Stimulated activated CD8-positive, alpha-beta memory T cell treated with anti-CD3 and anti-CD28 coated beads, Interleukin-4, amount 100 ng/mL, for 4 hours (primary cell): ENCODE measurements around the gene ASNS.
"Not testable (repeated sequence)": the region's sequence is repeated elsewhere in the genome, so short reads cannot be mapped to it uniquely, and the experiment has no call there.

Source experiments
- DNase-seq, 2 donors: peaks; one replicate each; pipeline ENCODE4 v3.0.0-alpha.2; 2020; ENCODE audit warnings: low read depth in 2 of 2, low spot score in 1 of 2

ASNS gene

GRCh38 chr7:97872025-97872669, at the start of gene ASNS:
Gene ASNS, minus strand, starts transcription at chr7:97872408. Its CDS starts 3,252 bp downstream, at chr7:97869156.
- peak; percentile 65 to 82 for DNase-seq

GRCh38 chr7:97921254-97921653, 49.0 kb upstream of the ASNS start:
- DNase-seq = not testable (repeated sequence)

DNA sequence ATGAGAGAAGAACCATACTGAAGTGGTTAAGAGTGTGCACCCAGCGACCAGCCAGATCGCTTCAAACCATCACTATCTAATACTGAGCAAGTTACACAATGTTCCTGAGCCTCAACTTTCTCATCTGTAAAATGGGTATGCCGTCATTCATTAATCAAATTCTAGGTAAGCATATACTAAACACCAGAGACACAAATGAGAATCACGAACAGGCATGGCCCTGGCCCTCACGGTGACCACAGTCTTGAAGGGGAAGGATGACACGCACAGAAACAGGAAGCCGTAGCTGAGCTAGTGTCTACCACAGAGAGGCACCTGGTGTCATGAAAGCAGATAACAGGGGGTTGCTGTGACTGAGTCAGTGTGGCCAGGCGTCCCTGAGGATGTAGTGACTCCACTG, 43.1 kb upstream of the ASNS start:
- DNase-seq = not testable (repeated sequence)

GRCh38 chr7:97912294-97912693, 40.1 kb upstream of the ASNS start:
- DNase-seq = not testable (repeated sequence)

GRCh38 chr7:97896893-97897292, 24.7 kb upstream of the ASNS start:
- DNase-seq = not testable (repeated sequence)

DNA sequence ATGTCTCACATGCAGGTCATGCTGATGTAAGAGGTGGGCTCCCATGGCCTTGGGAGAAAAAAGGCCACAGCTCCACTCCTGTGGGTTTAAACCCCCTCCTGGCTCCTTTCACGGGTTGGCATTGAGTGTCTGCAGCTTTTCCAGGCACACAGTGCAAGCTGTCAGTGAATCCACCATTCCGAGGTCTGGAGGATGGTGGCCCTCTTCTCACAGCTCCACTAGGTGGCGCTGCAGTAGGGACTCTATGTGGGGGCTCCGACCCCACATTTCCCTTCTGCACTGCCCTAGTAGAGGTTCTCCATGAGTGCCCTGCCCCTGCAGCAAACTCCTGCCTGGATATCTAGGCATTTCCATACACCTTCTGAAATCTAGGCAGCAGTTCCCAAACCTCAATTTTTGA, 19.5 kb upstream of the ASNS start:
- not testable (repeated sequence) for DNase-seq

DNA sequence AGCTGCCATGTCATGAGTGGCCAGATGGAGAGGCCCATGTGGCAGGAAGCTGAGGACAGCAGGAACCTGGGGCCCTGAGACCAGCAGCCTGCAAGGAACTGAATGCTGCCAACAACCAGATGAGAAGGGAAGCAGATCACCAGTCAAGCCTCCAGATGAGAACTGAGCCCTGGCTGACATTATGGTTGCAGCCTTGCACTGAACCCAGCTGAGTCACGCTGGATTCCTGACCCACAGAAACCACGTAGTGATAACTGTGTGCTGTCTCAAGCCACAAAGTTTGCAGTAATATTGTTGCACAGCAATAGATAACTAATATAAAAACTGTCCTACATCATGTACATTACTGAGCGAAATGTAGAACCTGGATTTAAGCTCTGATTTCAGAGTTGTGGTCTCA, 7.3 kb upstream of the ASNS start:
- DNase-seq = not testable (repeated sequence)

GRCh38 chr7:97874894-97875293, 2.7 kb upstream of the ASNS start:
- not testable (repeated sequence) for DNase-seq

DNA sequence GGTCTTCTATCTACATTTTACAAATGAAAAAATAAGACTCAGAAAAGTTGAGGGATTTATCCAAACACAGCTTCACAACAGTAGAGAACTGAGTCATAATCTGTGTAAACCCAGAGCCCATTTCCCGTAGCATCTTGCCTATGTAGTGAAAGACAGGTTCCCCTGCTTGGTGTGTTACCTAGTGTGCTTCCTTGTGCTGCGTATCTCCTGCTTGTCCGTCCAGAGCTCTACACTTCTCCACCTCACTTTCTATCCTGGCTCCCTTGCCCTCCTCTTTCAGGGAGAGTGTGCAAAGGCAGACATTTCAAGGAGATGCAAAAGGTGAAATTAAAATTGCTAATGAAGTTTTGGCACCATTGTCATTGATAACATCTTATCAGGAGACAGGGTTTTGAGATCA, 1.4 kb upstream of the ASNS start:
- DNase-seq = no peak

GRCh38 chr7:97871659-97872024, 566 bp downstream of the ASNS start:
- no peak for DNase-seq

- DNase-seq = no peak
Measured at GRCh38 chr7:97868788-97869187, 3.4 kb downstream of the ASNS start.

DNA sequence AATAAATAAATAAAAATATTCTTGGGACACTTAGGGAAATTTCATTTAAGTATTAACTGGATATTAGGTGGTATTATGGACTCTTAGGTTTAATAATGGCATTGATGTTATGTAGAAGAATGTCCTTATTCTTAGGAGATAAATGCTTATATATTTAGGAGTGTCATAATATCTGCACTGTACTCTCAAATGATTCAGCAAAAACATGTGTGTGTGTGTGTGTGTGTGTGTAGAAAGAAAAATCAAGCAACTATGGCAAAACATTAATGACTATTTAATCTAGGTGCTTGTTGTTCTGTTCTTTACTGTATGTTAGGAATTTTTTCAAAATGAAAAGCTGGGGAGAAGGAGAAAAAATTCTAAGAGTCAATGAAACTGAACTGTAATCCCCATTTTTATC, 3.9 kb downstream of the ASNS start:
- DNase-seq = no peak

DNA sequence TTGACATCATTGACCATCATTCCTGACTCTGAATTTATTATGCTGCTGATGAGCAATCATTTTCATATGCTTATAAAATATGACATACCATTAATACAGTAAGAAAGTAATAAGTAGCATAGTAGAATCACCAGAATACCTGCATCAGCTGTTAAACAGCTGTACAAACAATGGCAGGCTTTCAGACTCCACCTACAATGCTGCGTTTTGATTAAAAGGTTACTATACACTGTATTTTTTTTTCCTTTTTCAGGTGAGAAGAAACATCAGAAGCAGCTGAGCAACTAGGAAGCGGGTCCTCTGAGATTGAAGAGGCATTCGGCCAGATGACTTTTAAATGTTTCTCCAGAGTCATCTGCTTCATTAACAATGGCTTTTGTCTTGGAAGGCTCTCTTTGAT, 7.1 kb downstream of the ASNS start:
- no peak for DNase-seq

- DNase-seq = no peak
Measured at GRCh38 chr7:97859606-97860204, 12.5 kb downstream of the ASNS start.

DNA sequence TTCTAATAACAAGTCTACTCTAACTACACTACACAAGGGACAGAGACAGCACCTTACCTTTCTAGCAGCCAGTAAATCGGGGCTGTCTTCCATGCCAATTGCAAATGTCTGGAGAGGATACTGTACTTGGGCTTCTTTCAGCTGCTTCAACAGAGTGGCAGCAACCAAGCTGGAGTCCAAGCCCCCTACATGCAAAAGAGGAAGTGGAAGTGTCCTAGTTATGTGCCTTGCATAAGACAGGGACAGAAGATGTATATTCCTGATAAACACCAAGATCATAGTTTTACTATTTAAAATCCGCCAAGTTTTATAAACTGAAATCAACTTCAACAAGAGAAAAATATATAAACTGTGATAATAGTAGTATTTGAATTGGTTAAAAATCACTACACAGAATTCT, 14.0 kb downstream of the ASNS start:
- DNase-seq = no peak

DNA sequence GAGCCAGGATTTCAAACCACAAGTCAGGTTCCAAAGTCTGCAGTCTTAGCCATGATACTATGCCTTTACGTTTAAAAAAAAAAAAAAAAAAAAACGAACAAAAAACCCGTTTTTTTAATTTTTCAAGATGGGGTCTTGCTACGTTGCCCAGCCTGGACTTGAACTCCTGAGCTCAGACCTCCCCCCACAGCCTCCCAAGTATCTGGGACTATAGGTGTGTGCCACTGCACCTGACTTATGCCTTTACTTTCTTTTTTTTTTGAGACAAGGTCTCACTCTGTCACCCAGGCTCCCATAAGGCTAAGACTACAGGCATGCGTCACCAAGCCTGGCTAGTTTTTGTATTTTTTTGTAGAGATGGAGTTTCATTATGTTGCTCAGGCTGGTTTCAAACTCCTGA, 14.7 kb downstream of the ASNS start:
- no peak for DNase-seq

- DNase-seq = no peak
Measured at GRCh38 chr7:97851683-97852082, 20.5 kb downstream of the ASNS start.

DNA sequence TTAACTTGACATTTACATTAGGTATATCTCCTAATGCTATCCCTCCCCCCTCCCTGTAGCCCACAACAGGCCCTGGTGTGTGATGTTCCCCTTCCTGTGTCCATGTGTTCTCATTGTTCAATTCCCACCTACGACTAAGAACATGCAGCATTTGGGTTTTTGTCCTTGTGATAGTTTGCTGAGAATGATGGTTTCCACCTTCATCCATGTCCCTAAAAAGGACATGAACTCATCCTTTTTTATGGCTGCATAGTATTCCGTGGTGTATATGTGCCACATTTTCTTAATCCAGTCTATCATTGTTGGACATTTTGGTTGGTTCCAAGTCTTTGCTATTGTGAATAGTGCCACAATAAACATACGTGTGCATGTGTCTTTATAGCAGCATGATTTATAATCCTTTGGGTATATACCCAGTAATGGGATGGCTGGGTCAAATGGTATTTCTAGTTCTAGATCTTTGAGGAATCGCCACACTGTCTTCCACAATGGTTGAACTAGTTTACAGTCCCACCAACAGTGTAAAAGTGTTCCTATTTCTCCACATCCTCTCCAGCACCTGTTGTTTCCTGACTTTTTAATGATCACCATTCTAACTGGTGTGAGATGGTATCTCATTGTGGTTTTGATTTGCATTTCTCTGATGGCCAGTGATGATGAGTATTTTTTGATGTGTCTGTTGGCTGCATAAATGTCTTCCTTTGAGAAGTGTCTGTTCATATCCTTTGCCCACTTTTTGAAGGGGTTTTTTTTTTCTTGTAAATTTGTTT, 21.8 kb downstream of the ASNS start:
- DNase-seq = not testable (repeated sequence)

DNA sequence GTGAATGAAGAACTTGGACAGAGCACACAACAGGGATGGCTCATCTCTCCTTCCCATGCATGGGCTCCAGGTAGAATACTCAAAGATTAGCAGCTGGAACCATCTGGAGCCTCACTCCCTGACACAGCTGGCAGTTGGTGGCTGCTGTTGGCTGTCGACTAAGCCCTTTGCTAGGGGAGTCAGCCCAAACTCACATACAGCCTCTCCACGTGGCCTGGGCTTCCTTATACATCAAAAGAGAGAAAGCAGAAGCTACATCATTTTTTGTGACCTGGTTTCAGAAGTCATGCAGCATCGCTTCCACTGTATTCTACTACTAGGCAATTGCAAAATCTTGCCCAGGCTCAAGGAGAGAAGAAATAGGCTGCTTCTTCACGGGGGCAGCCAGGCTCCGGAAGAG, 24.4 kb downstream of the ASNS start:
- no peak for DNase-seq

GRCh38 chr7:97846945-97847344, 25.3 kb downstream of the ASNS start:
- no peak for DNase-seq

GRCh38 chr7:97845622-97846203, 26.5 kb downstream of the ASNS start:
- DNase-seq = no peak

GRCh38 chr7:97844036-97844435, 28.2 kb downstream of the ASNS start:
- no peak for DNase-seq
